ENCODE measurements around the gene HBD. TPM values are rescaled to one million over a fixed set of nuclear protein-coding genes. Genes with fewer than 3 reads are reported as not detected.

Gene HBD
- total and polyA plus RNA-seq, 9 of the 15 experiments (the other 6 are each of a cell fraction or from before 2014, with no cell fraction given), result 11.8 to 169 (median 36.0) TPM

DNA sequence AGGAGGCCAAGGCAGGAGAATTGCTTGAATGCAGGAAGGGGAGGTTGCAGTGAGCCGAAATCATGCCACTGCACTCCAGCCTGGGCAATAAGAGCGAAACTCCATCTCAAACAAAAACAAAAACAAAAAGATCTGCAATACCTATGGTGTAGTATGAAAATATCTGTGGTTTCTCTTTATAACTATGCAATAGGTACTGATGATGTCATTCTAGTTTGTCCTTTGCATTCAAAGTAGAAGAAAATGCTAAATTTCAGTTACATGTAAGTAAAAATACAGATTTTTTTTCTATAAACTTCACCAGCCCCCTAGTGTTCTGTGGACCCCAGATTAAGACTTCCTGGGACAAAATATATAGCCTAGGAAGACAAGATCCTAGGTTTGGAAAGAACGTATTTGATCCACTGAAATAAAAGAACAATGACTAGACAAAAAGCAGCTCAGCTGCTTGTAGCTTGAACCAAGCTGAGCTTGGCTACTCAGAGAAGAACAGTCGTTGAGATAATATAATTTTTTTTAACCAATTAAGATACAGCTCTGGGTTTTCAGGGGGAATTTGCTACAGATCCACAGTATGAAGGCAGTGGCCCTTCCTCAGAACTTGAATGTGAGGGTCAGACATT is 38.2 kb upstream of the HBD start:
- BruUV-seq (replicated peaks), result no TSS peak
- intact Hi-C loops (cut with micrococcal nuclease), result no loop called here
- peak overlapping the region; percentile 56 for H2AFZ ChIP-seq (ENCODE audit: low read depth, low read length)
- H3K4me2 ChIP-seq (ENCODE audit: insufficient read depth, low read length), result peak overlapping the region; percentile 59
- in situ Hi-C loops (cut with MboI), result no loop called here
- no peaks in the 10 kb centered on the region for H3K9me3 ChIP-seq (replicated peaks; ENCODE audit: control insufficient read depth, insufficient read depth, low read depth, low read length)
- H3K27ac ChIP-seq (ENCODE audit: extremely low read depth, low read depth, low read length), result peak overlapping the region; percentile 69
- ATAC-seq (no peak), FAIRE-seq (no peak), DNase-seq (ENCODE audit: extremely low read depth in 1 of 4, low spot score in 3 of 4) (peak in 1 of 4 experiments; percentile 38)
- H3K9ac ChIP-seq (ENCODE audit: insufficient read depth in 1 of 2, low read depth in 2 of 2, low read length in 2 of 2), result peak overlapping the region; percentile 46 to 48; a peak in 3 of 4 replicates
- H3K9me1 ChIP-seq (ENCODE audit: control insufficient read depth, insufficient read depth, low read length), result no peaks in the 10 kb centered on the region
- H3K4me1 ChIP-seq (replicated peaks in 1 of 2; ENCODE audit: control insufficient read depth in 2 of 2, insufficient read depth in 2 of 2, low read length in 2 of 2), result peaks cover 18 to 57% of the 10 kb centered on the region in 2 experiments
- no peaks in the 10 kb centered on the region for H4K20me1 ChIP-seq (replicated peaks; ENCODE audit: control insufficient read depth, insufficient read depth, low read length)
- H3K36me3 ChIP-seq (ENCODE audit: control insufficient read depth, insufficient read depth, low read length), result peaks cover 31% of the 10 kb centered on the region
- ChIA-PET CTCF (ENCODE audit: low intra/inter-chr PET ratio) (no interaction called here), POLR2A (interaction anchor here (0.7 to 1.1 kb wide), 3 partner anchors 16 to 22 kb away, joined by 3 to 4 read pairs (median 4); no protein-coding TSS in a partner anchor)
- H3K4me3 ChIP-seq, result no peak overlapping the region
- no peaks in the 10 kb centered on the region for H3K27me3 ChIP-seq (ENCODE audit: control insufficient read depth in 2 of 2, insufficient read depth in 2 of 2, low read length in 2 of 2)
- WGBS (ENCODE audit: insufficient coverage, low coverage, missing lambda C conversion rate), result 53% methylated on average over 4 of the region's 4 CpGs
- H3K79me2 ChIP-seq (ENCODE audit: control insufficient read depth, insufficient read depth, low read length), result peaks cover 72% of the 10 kb centered on the region
- TF ChIP-seq CUX1 (CRISPR knock-in tag; IDR thresholded peaks at IDR 0.05) (0 out of 2 replicates have a peak, but pooled peaks have one; percentile 42), SMAD3 (CRISPR knock-in tag; conservative IDR thresholded peaks at IDR 0.05) (no peak), SMARCA5 (IDR thresholded peaks at IDR 0.05) (0 out of 2 replicates have a peak, but pooled peaks have one; percentile 15), SMAD4 (CRISPR knock-in tag; conservative IDR thresholded peaks at IDR 0.05) (0 out of 2 replicates have a peak, but pooled peaks have one; percentile 18), E2F3 (CRISPR knock-in tag; IDR thresholded peaks at IDR 0.05) (no peak), GTF2A2 (tag; IDR thresholded peaks at IDR 0.05) (0 out of 2 replicates have a peak, but pooled peaks have one; percentile 23), ZNF316 (IDR thresholded peaks at IDR 0.05) (peak; percentile 90), BACH1 (tag; IDR thresholded peaks at IDR 0.05) (peak; percentile 67; the same call in 1 of the 2 replicates), MAFK (IDR thresholded peaks at IDR 0.05; ENCODE audit: low read length) (peak; percentile 67; the same call in 1 of the 2 replicates), FOSL1 (tag; conservative IDR thresholded peaks at IDR 0.05) (0 out of 2 replicates have a peak, but pooled peaks have one; percentile 18), MAFF (IDR thresholded peaks at IDR 0.05; ENCODE audit: low read length) (peak; percentile 82), NKRF (IDR thresholded peaks at IDR 0.05; ENCODE audit: borderline replicate concordance) (no peak), CEBPB (tag; IDR thresholded peaks at IDR 0.05) (peak; percentile 39; the same call in 1 of the 2 replicates), NFE2L1 (tag; IDR thresholded peaks at IDR 0.05; ENCODE audit: borderline replicate concordance, low read depth) (peak; percentile 85), MTA3 (IDR thresholded peaks at IDR 0.05; ENCODE audit: borderline replicate concordance) (0 out of 2 replicates have a peak, but pooled peaks have one; percentile 5), ARNT (IDR thresholded peaks at IDR 0.05) (no peak)

Data from K562 (cell line).